Choroid plexus epithelial cell (primary cell): ENCODE data around the gene ZNF516.

ENCODE experiments used
- DNase-seq: peaks from one replicate; pipeline ENCODE4 v3.0.0-alpha.2; 2010; ENCODE audit warnings: low read depth
- H3K4me3 ChIP-seq: 2 replicates; pipeline ENCODE4 v1.5.1; 2011; ENCODE audit warnings: low read depth, mild to moderate bottlenecking, control low read depth, low read length, moderate library complexity
- CTCF ChIP-seq: conservative IDR thresholded peaks from 2 replicates; pipeline ENCODE4 v1.5.1; 2011; ENCODE audit warnings: low read depth, mild to moderate bottlenecking, control low read depth, inconsistent platforms, low read length, moderate library complexity

The ZNF516 gene

DNA sequence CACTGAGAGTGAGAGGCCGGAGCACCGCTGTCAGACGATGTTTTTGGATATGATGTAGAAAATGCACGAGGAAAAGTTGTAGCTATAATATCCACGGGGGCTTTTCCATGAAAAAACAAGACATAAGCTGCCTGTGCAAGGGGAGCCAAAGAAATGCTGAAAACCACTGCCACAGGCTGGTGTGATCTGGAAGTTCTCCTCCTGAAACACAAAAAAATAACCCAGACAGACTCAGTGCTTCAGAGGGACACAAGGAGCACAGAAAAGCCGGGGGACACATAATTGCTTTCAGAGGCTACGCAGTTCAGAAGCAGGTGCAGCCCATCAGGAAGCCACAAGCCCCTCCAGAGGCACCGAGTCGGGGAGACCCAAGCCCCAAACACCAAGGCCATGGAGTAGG lies 98.2 kb downstream of the ZNF516 start:
- peak; percentile 25 for TF ChIP-seq CTCF
- no peak for DNase-seq
- no peak overlapping the region for H3K4me3 ChIP-seq

DNA sequence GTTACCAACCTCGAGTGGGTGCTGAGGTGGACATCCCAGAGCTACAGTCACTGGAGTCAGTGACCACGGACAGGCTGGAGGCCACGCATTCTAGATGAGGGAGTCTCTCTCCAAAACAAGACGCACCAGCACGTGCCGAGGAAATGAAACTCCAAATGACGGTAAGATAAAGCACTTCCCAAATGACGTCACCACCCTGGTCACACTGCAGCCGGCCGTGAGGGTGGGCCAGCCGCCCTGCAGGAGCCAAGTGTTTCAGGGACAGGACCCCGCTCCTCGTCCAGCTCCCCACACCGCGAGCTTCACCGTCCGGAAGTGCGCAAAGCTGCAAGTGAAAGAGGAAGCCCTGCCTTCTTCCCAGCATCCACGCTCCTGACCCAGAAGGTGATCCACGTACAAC lies 99.4 kb downstream of the ZNF516 start:
- H3K4me3 ChIP-seq: no peak overlapping the region
- TF ChIP-seq CTCF: no peak
- DNase-seq: no peak

DNA sequence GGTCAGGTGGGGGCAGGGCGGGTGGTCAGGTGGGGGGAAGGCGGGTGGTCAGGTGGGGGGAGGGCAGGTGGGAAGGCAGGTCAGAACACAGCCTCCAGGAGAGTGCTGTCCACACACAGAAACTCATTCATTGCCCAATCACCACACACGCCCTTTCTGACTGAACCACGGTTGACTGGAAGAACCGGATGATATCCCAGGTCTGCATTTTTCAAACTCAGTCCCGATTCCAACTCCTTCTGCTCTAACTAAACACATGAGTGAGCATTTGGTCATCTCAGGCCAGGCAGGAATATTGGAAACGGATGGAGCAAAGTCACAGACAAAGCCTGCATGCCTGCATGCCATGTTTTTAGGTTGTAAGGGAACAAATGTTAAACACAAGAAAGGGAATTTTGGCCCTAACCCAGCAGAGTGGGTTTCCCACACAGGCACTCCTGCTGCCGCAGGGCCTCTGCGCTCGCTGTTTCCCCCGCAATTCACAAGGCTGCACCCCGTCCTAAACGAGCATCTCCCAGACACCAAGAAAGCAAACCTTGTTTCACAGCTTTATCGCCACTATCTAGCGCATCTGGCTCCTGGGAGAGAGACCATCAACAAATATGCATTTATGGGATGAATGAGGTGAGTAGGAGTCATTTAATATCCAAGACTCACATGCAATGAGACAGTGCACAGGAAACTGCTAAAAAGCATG lies 100.1 kb downstream of the ZNF516 start:
- H3K4me3 ChIP-seq: no peak overlapping the region
- no peak for DNase-seq
- TF ChIP-seq CTCF: no peak

DNA sequence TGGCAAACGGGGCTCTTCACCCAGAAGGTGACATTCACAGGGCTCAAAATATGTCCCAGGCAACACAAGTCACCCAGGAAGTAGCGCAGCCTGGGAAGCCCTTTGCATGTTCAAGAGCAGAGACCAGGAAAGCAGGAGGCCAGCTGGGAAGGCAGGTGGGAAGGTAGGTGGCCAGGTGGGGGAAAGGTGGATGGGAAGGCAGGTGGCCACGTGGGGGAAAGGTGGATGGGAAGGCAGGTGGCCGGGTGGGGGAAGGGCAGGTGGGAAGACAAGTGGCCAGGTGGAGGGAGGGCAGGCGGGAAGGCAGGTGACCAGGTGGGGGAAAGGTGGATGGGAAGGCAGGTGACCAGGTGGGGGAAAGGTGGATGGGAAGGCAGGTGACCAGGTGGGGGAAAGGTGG lies 102.7 kb downstream of the ZNF516 start:
- H3K4me3 ChIP-seq: no peak overlapping the region
- no peak for TF ChIP-seq CTCF
- no peak for DNase-seq

GRCh38 chr18:76391746-76392145 lies 103.3 kb downstream of the ZNF516 start:
- no peak overlapping the region for H3K4me3 ChIP-seq
- TF ChIP-seq CTCF: no peak
- no peak for DNase-seq

DNA sequence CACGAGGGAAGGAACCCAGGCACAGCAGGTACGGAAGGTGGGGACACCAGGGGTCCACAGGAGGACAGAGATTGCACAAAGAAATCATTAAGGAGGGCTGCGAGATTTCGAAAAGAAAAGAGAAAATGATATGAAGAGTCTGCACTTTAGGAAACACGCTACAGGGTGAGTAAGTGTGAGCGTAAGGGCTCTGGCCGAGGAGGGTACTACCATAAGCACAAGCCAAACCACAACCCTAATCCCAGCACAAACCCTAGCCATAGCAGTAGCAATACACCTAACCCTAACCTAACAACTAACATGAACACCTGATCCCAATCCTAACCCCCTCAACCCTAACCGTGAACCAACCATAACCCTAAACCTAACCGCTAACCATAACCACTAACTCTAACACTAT lies 104.0 kb downstream of the ZNF516 start:
- H3K4me3 ChIP-seq: no peak overlapping the region
- no peak for TF ChIP-seq CTCF
- no peak for DNase-seq

DNA sequence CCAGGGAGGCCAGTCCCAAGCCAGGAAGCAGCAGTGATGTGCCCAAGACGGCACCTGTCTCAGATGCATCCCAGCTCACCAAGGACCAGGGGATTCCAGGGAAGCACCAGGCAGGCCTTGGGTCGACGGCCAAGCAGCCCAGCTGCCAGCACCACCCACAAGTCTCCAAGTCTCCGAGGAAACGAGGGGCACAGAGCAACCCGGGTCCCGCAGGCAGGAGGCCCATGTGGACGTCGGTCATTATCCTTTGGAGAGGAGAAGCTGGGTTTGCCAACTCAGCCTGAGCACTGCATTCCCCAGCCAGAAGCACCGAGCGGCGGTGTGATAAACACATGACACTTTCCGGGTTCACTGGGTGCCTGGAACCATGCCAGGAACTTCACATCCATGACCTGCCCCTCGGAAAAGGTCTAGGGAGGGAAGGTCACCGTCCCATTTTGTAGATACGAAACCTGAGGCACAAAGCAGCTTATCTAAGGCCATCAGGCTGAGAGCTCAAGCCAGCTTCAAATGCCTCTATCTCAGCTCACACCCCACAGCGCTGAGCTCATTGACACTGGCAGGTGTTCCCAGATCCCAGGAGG lies 104.5 kb downstream of the ZNF516 start:
- H3K4me3 ChIP-seq: no peak overlapping the region
- no peak for DNase-seq
- no peak for TF ChIP-seq CTCF
